ENCODE data around the gene VAMP5.
"Not testable (repeated sequence)": the region's sequence is repeated elsewhere in the genome, so short reads cannot be mapped to it uniquely, and the experiment has no call there.

VAMP5 gene

GRCh38 chr2:85600951-85601770, 16.9 kb downstream of the VAMP5 start:
- Histone ChIP-seq H3K79me2 (peaks cover 12% of the 10 kb centered on the region), H3K4me1 (peaks cover 27% of the 10 kb centered on the region), H3K4me3 (ENCODE audit: low read depth, low read length) (peak overlapping the region; percentile 85), H3K9me3 (ENCODE audit: control insufficient read depth, low read length) (no peaks in the 10 kb centered on the region), H3K4me2 (ENCODE audit: low read length) (peak overlapping the region; percentile 82), H2AFZ (no peak overlapping the region), H3K9ac (no peak overlapping the region), H3K27me3 (ENCODE audit: control insufficient read depth, insufficient read depth, low read length) (no peaks in the 10 kb centered on the region), H3K36me3 (ENCODE audit: control insufficient read depth, insufficient read depth, low read length) (no peaks in the 10 kb centered on the region), H3K27ac (no peak overlapping the region)
- TF ChIP-seq CTCF (IDR thresholded peaks at IDR 0.05): no peak

GRCh38 chr2:85601771-85602475, 17.7 kb downstream of the VAMP5 start:
- Histone ChIP-seq H3K36me3 (ENCODE audit: control insufficient read depth, insufficient read depth, low read length) (no peaks in the 10 kb centered on the region), H2AFZ (peak overlapping the region; percentile 83), H3K79me2 (peaks cover 5% of the 10 kb centered on the region), H3K9me3 (ENCODE audit: control insufficient read depth, low read length) (no peaks in the 10 kb centered on the region), H3K4me2 (ENCODE audit: low read length) (peak overlapping the region; percentile 82), H3K27ac (peak overlapping the region; percentile 64), H3K9ac (no peak overlapping the region), H3K4me3 (ENCODE audit: low read depth, low read length) (peak overlapping the region; percentile 85), H3K27me3 (ENCODE audit: control insufficient read depth, insufficient read depth, low read length) (no peaks in the 10 kb centered on the region), H3K4me1 (peaks cover 20% of the 10 kb centered on the region)
- TF ChIP-seq CTCF (IDR thresholded peaks at IDR 0.05): no peak

- Histone ChIP-seq H3K4me2 (ENCODE audit: low read length) (peak within 1 kb of the TSS; percentile 82), H3K36me3 (ENCODE audit: control insufficient read depth, insufficient read depth, low read length) (no peaks in the 10 kb centered on the region), H3K79me2 (peaks cover 5% of the 10 kb centered on the region), H3K9me3 (ENCODE audit: control insufficient read depth, low read length) (no peaks in the 10 kb centered on the region), H3K9ac (no peak within 1 kb of the TSS), H3K27me3 (ENCODE audit: control insufficient read depth, insufficient read depth, low read length) (no peaks in the 10 kb centered on the region), H3K27ac (peak within 1 kb of the TSS; percentile 64), H3K4me3 (ENCODE audit: low read depth, low read length) (peak within 1 kb of the TSS; percentile 85), H2AFZ (peak within 1 kb of the TSS; percentile 83), H3K4me1 (peaks cover 19% of the 10 kb centered on the region)
- TF ChIP-seq CTCF (IDR thresholded peaks at IDR 0.05): peak; percentile 49
Measured at GRCh38 chr2:85602476-85603234, 18.4 kb downstream of the VAMP5 start, which contains the start of gene TMEM150A. Gene TMEM150A, minus strand, starts transcription at chr2:85602698. Its CDS starts 750 bp downstream, at chr2:85601948.

- not testable (repeated sequence) for H3K27me3 ChIP-seq (ENCODE audit: control insufficient read depth, insufficient read depth, low read length); H3K9me3 ChIP-seq (ENCODE audit: control insufficient read depth, low read length); H3K4me3 ChIP-seq (ENCODE audit: low read depth, low read length); H3K9ac ChIP-seq; H3K36me3 ChIP-seq (ENCODE audit: control insufficient read depth, insufficient read depth, low read length); H3K27ac ChIP-seq; H2AFZ ChIP-seq; H3K79me2 ChIP-seq
- peak overlapping the region; percentile 48 for H3K4me2 ChIP-seq (ENCODE audit: low read length)
- peaks cover 19% of the 10 kb centered on the region for H3K4me1 ChIP-seq
Measured at GRCh38 chr2:85604133-85604444, 19.9 kb downstream of the VAMP5 start.
